Stimulated activated CD4-positive, alpha-beta T cell treated with anti-CD3 and anti-CD28 coated beads, Interleukin-15, amount 100 ng/mL, for 48 hours (primary cell): Measurements from ENCODE around the gene FHL3.
"Not testable (repeated sequence)": the region's sequence is repeated elsewhere in the genome, so short reads cannot be mapped to it uniquely, and the experiment has no call there.

ENCODE experiments used
- DNase-seq, 2 donors: peaks; one replicate each; pipeline ENCODE4 v3.0.0-alpha.2; 2020; ENCODE audit warnings: low read depth in 2 of 2

The FHL3 gene

GRCh38 chr1:38034871-38035270 lies 29.6 kb upstream of the FHL3 start:
- no peak for DNase-seq

- not testable (repeated sequence) for DNase-seq
These were observed 27.7 kb upstream of the FHL3 start for GRCh38 chr1:38032992-38033391.

- DNase-seq: no peak
These were observed 26.2 kb upstream of the FHL3 start for GRCh38 chr1:38031513-38031866.

- no peak for DNase-seq
These were observed 25.5 kb upstream of the FHL3 start for GRCh38 chr1:38030596-38031512.

- peak; percentile 71 to 77 for DNase-seq
These were observed 24.6 kb upstream of the FHL3 start for GRCh38 chr1:38029685-38030511.

GRCh38 chr1:38029081-38029681 lies 23.9 kb upstream of the FHL3 start:
- DNase-seq: no peak

GRCh38 chr1:38028671-38029070 lies 23.4 kb upstream of the FHL3 start:
- no peak for DNase-seq

- DNase-seq: peak; percentile 73 to 80
These were observed 22.8 kb upstream of the FHL3 start for GRCh38 chr1:38028105-38028591.

- no peak for DNase-seq
These were observed 22.1 kb upstream of the FHL3 start for GRCh38 chr1:38027201-38028104.

- DNase-seq: peak in 1 of 2 donors; percentile 48
These were observed 21.4 kb upstream of the FHL3 start for GRCh38 chr1:38026592-38027200.

GRCh38 chr1:38025664-38026063 lies 20.4 kb upstream of the FHL3 start:
- no peak for DNase-seq

GRCh38 chr1:38025233-38025632 lies 19.9 kb upstream of the FHL3 start:
- no peak for DNase-seq

GRCh38 chr1:38022810-38023209 lies 17.5 kb upstream of the FHL3 start:
- no peak for DNase-seq

- no peak for DNase-seq
These were observed 16.7 kb upstream of the FHL3 start for GRCh38 chr1:38021969-38022368.

- DNase-seq: no peak
These were observed 15.1 kb upstream of the FHL3 start for GRCh38 chr1:38020396-38020795.

GRCh38 chr1:38018864-38019343 lies 13.6 kb upstream of the FHL3 start:
- no peak for DNase-seq

GRCh38 chr1:38015978-38016725 lies 10.8 kb upstream of the FHL3 start:
- DNase-seq: no peak

- DNase-seq: no peak
These were observed 9.6 kb upstream of the FHL3 start for GRCh38 chr1:38014724-38015424.

- no peak for DNase-seq
These were observed 8.9 kb upstream of the FHL3 start for GRCh38 chr1:38014171-38014570.
